GM18517 (cell line): ENCODE results near the gene HOXA13.

ENCODE experiments used
- ATAC-seq: cut with Tn5 transposase; IDR thresholded peaks from one replicate; pipeline ENCODE4 v1.9.1; 2021; ENCODE audit warnings: mild to moderate bottlenecking, moderate library complexity; ENCODE audit not compliant: unreplicated experiment

HOXA13 gene

GRCh38 chr7:27150568-27151340, 49.1 kb downstream of the HOXA13 start:
- peak; percentile 67 for ATAC-seq

- no peak for ATAC-seq
Measured at GRCh38 chr7:27149842-27150567, 49.9 kb downstream of the HOXA13 start.

GRCh38 chr7:27148756-27149641, 50.9 kb downstream of the HOXA13 start:
- ATAC-seq: no peak

GRCh38 chr7:27148031-27148755, 51.7 kb downstream of the HOXA13 start:
- ATAC-seq: no peak

- ATAC-seq: no peak
Measured at GRCh38 chr7:27147199-27148030, 52.5 kb downstream of the HOXA13 start, which contains the start of gene HOXA6. Gene HOXA6, minus strand, starts transcription at chr7:27147774. Its CDS starts 25 bp downstream, at chr7:27147749.

GRCh38 chr7:27146491-27147198, 53.2 kb downstream of the HOXA13 start:
- ATAC-seq: no peak

GRCh38 chr7:27145914-27146412, 53.9 kb downstream of the HOXA13 start:
- ATAC-seq: no peak

GRCh38 chr7:27145165-27145913, 54.6 kb downstream of the HOXA13 start:
- no peak for ATAC-seq

GRCh38 chr7:27144781-27145164, 55.1 kb downstream of the HOXA13 start:
- ATAC-seq: no peak
